DMS153 (cell line): ENCODE results near the gene SOD3.

Experiments used
- DNase-seq: peaks from one replicate; lab custom pipeline; 2025; lab: John Stamatoyannopoulos, UW

Gene SOD3, protein sequence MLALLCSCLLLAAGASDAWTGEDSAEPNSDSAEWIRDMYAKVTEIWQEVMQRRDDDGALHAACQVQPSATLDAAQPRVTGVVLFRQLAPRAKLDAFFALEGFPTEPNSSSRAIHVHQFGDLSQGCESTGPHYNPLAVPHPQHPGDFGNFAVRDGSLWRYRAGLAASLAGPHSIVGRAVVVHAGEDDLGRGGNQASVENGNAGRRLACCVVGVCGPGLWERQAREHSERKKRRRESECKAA

DNA sequence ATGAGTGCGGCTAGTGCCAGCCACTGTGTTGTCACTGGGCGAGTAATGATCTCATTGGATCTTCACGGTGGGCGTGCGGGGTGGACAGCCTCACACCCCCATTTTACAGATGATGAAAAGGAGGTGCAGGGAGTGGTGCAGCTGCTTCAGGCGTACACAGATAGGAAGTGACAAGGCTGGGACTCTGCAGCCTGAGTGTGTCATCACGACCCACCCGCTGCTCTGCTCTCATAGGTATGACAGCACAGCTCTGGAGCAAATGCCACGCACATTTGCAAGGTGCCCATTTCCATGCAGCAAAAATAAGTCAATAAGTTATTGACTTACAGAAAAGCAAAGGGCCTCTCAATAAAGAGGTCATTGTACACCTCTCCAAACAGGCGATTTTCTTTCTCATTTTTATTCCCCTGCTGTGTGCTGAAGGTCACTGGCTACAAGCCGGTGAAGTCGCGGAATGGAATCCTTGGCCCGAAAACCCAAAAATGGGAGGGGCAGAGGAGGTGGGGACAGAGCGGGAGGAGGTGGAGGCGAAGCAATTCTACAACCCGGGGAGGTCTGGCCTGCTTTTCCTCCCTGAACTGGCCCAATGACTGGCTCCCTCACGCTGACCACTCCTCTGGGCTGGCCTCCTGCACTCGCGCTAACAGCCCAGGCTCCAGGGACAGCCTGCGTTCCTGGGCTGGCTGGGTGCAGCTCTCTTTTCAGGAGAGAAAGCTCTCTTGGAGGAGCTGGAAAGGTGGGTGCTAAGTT is at the start of gene SOD3:
Gene SOD3, plus strand, starts transcription at position 658 of the 750 bp plus-strand sequence. CDS start 3,949 bp downstream, outside the sequence.
- no peak for DNase-seq

DNA sequence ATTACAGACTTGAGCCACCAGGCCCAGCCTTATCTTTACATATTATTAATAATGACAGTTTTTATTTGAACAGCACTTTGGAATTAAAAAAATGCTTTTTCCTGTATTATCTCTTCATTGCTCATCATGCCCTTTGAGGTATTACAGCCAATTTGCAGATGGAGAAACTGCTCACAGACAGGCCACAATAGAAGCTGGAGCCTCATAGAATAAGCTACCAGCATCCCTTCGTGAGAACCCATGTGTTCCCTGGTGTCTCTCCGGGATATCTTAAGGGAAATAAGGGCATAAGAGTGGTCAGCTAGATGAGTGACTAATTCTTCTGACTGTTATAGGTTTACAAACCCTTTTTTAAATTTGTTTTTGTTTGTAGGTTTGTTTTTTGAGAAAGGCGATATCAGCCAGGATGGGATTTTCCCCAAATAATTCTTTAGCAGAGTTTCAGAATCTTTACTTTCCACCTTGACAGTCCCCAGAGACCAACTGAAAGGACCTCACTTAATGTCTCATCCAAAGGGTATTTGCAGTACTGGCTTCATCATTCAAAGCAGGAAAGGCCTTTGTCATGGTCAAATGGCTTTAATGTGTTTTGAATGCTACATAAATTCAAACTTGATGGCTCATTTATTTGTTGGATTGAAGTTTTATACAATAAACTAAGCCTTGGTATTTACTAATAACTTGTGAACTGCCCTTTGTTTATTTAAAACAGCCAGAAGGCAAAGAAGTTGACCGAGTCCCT is 48.0 kb upstream of the SOD3 start:
- DNase-seq = no peak

- DNase-seq = no peak
These were observed 47.4 kb upstream of the SOD3 start for GRCh38 chr4:24748023-24748422.

- DNase-seq = no peak
These were observed 46.5 kb upstream of the SOD3 start for GRCh38 chr4:24748758-24749350.

DNA sequence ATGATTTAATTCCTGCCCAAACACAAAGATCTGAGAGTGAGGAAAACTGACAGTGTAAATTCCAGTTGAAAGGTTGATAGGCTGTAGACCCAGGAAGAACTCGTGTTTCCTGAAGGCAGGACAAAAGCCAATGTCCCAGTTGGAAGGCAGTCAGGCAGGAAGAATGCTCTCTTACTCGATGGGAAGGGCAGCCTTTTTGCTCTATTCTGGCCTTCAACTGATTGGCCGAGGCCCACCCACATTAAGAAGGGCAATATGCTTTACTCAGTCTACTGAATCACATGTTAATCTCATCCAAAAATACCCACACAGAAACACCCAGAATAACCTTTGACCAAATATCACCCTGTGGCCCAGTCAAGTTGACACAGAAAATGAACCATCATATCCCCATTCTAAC is 45.3 kb upstream of the SOD3 start:
- no peak for DNase-seq

DNA sequence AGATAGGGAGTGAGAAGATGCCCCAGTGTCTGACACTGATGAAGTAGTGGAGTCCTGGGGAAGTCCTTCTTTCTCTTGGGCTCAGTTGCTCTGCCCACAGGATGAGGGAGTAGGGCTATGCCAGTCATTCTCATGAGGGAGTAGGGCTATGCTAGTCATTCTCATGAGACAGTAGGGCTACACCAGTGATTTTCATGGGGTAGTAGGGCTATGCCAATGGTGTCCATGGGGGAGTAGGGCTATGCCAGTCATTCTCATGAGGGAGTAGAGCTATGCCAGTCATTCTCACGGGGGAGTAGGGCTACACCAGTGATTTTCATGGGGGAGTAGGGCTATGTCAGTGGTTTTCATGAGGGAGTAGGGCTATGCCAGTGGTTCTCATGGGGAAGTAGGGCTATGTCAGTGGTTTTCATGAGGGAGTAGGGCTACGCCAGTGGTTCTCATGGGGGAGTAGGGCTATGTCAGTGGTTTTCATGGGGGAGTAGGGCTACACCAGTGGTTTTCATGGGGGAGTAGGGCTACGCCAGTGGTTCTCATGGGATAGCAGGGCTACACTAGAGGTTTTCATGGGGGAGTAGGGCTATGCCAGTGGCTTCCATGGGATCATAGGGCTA is 43.3 kb upstream of the SOD3 start:
- no peak for DNase-seq

DNA sequence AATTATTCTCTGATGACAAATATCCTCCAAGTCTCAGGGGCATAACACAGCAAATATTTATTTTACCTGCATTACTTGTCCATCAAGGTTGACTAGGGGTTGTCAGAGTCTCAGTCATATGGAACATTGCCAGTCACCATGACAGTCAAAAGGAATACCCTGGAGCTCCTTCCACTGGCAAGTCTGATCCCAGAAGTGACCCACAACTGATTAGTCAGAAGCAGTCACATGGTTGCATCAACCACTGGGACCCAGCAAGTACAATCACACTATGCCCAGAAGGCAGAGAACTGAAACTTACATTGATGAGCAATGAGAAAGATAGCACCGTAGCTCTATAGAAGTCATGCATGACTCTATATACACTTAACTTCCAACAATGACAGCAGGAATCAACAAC is 41.9 kb upstream of the SOD3 start:
- DNase-seq = no peak

DNA sequence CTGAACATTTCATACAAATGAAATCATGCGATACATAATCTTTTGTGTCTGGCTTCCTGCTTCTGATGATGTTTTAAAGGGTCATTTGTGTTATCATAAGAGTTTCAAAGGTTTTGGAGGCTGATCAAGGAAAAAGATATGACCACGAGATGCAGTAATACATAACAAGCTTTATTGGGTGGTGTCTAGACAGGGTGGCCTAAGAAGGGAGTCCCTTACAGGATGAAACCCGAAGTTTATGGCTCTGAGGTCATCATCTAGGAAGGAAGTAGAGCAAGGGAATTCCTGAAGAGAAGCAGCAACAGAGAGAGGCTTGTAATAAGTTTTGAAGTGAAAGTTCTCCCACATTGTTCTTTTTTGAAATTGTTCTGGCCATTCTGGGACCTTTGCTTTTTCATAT is 40.8 kb upstream of the SOD3 start:
- DNase-seq = no peak

GRCh38 chr4:24763631-24764297 is 31.6 kb upstream of the SOD3 start:
- DNase-seq = no peak

DNA sequence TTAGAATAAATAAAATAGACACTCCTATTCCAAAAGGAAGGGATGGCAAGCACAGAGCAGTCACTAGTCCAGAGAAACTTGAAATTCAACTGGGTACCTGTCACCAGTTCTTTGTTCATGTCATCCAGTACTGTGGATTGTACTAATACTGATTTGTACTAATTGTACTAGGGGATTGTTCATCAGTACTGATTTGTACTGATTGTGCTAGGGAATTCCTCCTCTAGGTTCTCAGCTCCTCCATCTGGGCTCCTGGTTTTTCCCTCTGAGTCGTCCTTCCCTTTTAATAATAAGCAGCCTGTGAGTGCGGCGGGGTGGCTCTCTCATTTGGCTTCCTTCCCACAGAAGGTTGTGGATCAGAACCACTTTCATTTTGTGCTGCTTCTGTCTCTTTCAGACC is 31.0 kb upstream of the SOD3 start:
- DNase-seq = no peak

- DNase-seq = no peak
These were observed 29.9 kb upstream of the SOD3 start for GRCh38 chr4:24765376-24765988.

DNA sequence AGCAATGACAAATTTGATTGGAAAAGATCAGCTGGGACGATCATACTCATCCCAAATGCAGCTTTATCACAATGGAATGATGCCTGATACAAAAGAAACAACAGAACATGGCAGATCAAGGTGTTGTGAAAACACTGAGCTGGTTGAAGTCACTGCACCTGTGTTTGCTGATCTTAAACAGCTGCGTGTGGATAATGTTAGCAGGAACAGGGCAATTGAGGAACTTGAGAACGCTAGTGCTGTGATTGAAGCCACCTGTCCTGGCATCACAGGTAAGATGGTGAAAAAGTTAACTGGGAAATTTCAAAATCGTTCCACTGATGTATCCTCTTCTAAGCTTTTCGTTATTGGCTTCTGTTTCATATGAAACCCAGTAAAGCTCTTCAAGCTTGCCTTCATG is 27.4 kb upstream of the SOD3 start:
- no peak for DNase-seq

GRCh38 chr4:24768604-24769003 is 26.8 kb upstream of the SOD3 start:
- no peak for DNase-seq

GRCh38 chr4:24769571-24769970 is 25.8 kb upstream of the SOD3 start:
- no peak for DNase-seq

GRCh38 chr4:24770032-24770584 is 25.3 kb upstream of the SOD3 start:
- DNase-seq = no peak

- DNase-seq = no peak
These were observed 24.7 kb upstream of the SOD3 start for GRCh38 chr4:24770667-24771066.

- no peak for DNase-seq
These were observed 24.1 kb upstream of the SOD3 start for GRCh38 chr4:24771241-24771640.

GRCh38 chr4:24772061-24772705 is 23.2 kb upstream of the SOD3 start:
- no peak for DNase-seq

GRCh38 chr4:24772952-24773351 is 22.4 kb upstream of the SOD3 start:
- DNase-seq = no peak

- DNase-seq = no peak
These were observed 20.9 kb upstream of the SOD3 start for GRCh38 chr4:24774452-24774851.
